Left hindlimb (tissue), 1 donor: ENCODE measurements around the gene RAET1E.
"Not testable (repeated sequence)": the region's sequence is repeated elsewhere in the genome, so short reads cannot be mapped to it uniquely, and the experiment has no call there.

Experiments used
- DNase-seq: peaks from one replicate; pipeline ENCODE4 v3.0.0-alpha.2; 2018

RAET1E gene

GRCh38 chr6:149887343-149887742, 10.6 kb downstream of the RAET1E start:
- DNase-seq, result no peak

GRCh38 chr6:149885888-149886287, 12.0 kb downstream of the RAET1E start:
- DNase-seq, result no peak

GRCh38 chr6:149884617-149885016, 13.3 kb downstream of the RAET1E start:
- DNase-seq, result no peak

- no peak for DNase-seq
Measured at GRCh38 chr6:149884215-149884614, 13.7 kb downstream of the RAET1E start.

GRCh38 chr6:149881860-149882259, 16.1 kb downstream of the RAET1E start:
- DNase-seq, result no peak

- DNase-seq, result no peak
Measured at GRCh38 chr6:149881066-149881766, 16.7 kb downstream of the RAET1E start.

GRCh38 chr6:149877659-149878058, 20.3 kb downstream of the RAET1E start:
- DNase-seq, result no peak

GRCh38 chr6:149876241-149876933, 21.5 kb downstream of the RAET1E start:
- DNase-seq, result no peak

GRCh38 chr6:149872233-149872632, 25.7 kb downstream of the RAET1E start:
- DNase-seq, result no peak

GRCh38 chr6:149871182-149871581, 26.7 kb downstream of the RAET1E start:
- DNase-seq, result no peak

GRCh38 chr6:149869275-149869892, 28.5 kb downstream of the RAET1E start:
- DNase-seq, result no peak

GRCh38 chr6:149867876-149868640, 29.9 kb downstream of the RAET1E start:
- DNase-seq, result no peak

- DNase-seq, result peak; percentile 61
Measured at GRCh38 chr6:149864578-149865535, 33.1 kb downstream of the RAET1E start.

GRCh38 chr6:149863698-149864577, 34.0 kb downstream of the RAET1E start, which contains the start of gene LRP11:
LRP11 (minus strand) TSS chr6:149864359; CDS start chr6:149864020, 339 bp downstream.
- peak; percentile 86 for DNase-seq

GRCh38 chr6:149862922-149863697, 34.8 kb downstream of the RAET1E start:
- peak; percentile 83 for DNase-seq

- not testable (repeated sequence) for DNase-seq
Measured at GRCh38 chr6:149862424-149862738, 35.5 kb downstream of the RAET1E start.

- no peak for DNase-seq
Measured at GRCh38 chr6:149861603-149862423, 36.1 kb downstream of the RAET1E start.

GRCh38 chr6:149860834-149861602, 36.9 kb downstream of the RAET1E start:
- no peak for DNase-seq

- no peak for DNase-seq
Measured at GRCh38 chr6:149860513-149860833, 37.4 kb downstream of the RAET1E start.
